Mononuclear cell (primary cell): ENCODE data around the gene B4GALT6. TPM values are rescaled to one million over a fixed set of nuclear protein-coding genes. Genes with fewer than 3 reads are reported as not detected.
A peak's percentile ranks its signal among the peaks of the same experiment; 100 is the strongest.
"Not testable (repeated sequence)": the region's sequence is repeated elsewhere in the genome, so short reads cannot be mapped to it uniquely, and the experiment has no call there.

Source experiments
- H3K27me3 ChIP-seq: 2 replicates; pipeline ENCODE4 v1.6.0; 2011; ENCODE audit warnings: low read length, control low read depth; ENCODE audit not compliant: insufficient read depth
- H3K4me1 ChIP-seq: 2 replicates; pipeline ENCODE4 v1.5.1; 2011; ENCODE audit warnings: mild to moderate bottlenecking, low read length, control low read depth; ENCODE audit not compliant: insufficient read depth
- H3K4me3 ChIP-seq: 2 replicates; pipeline ENCODE4 v1.5.1; 2011; ENCODE audit warnings: mild to moderate bottlenecking, low read length, moderate library complexity
- H3K9me3 ChIP-seq: 2 replicates; pipeline ENCODE4 v1.5.1; 2011; ENCODE audit warnings: low read depth, mild to moderate bottlenecking, control low read depth, low read length
- total RNA-seq: library from RNA; depleted of rRNA; stranded (reverse); fragments of >200 nt; gene quantifications from one replicate; pipeline ENCODE4 v1.2.3, GENCODE V29; 2012

The B4GALT6 gene
- 1.0 TPM for total RNA-seq

- Histone ChIP-seq H3K9me3 (no peaks in the 10 kb centered on the region), H3K4me1 (peaks cover 18% of the 10 kb centered on the region), H3K4me3 (peak within 1 kb of the TSS; percentile 45), H3K27me3 (peaks cover 17% of the 10 kb centered on the region)
Observed at GRCh38 chr18:31684279-31685096, at the start of gene B4GALT6. B4GALT6 (minus strand) TSS chr18:31684581; CDS start chr18:31684426, 155 bp downstream.

GRCh38 chr18:31731628-31732027, 47.2 kb upstream of the B4GALT6 start:
- H3K4me1 ChIP-seq: no peaks in the 10 kb centered on the region
- no peaks in the 10 kb centered on the region for H3K9me3 ChIP-seq
- H3K27me3 ChIP-seq: no peaks in the 10 kb centered on the region
- H3K4me3 ChIP-seq: no peak overlapping the region

GRCh38 chr18:31729196-31729595, 44.8 kb upstream of the B4GALT6 start:
- H3K9me3 ChIP-seq, H3K27me3 ChIP-seq, H3K4me3 ChIP-seq, H3K4me1 ChIP-seq: not testable (repeated sequence)

GRCh38 chr18:31723990-31724711, 39.8 kb upstream of the B4GALT6 start:
- Histone ChIP-seq H3K27me3 (peaks cover 17% of the 10 kb centered on the region), H3K4me1 (peaks cover 7% of the 10 kb centered on the region), H3K4me3 (no peak overlapping the region), H3K9me3 (no peaks in the 10 kb centered on the region)

- H3K27me3 ChIP-seq: peaks cover 17% of the 10 kb centered on the region
- no peak overlapping the region for H3K4me3 ChIP-seq
- H3K4me1 ChIP-seq: peaks cover 7% of the 10 kb centered on the region
- no peaks in the 10 kb centered on the region for H3K9me3 ChIP-seq
Observed at GRCh38 chr18:31723639-31723989, 39.2 kb upstream of the B4GALT6 start.

- Histone ChIP-seq H3K4me1 (peaks cover 7% of the 10 kb centered on the region), H3K4me3 (no peak overlapping the region), H3K9me3 (no peaks in the 10 kb centered on the region), H3K27me3 (peaks cover 17% of the 10 kb centered on the region)
Observed at GRCh38 chr18:31722369-31722957, 38.1 kb upstream of the B4GALT6 start.

- Histone ChIP-seq H3K27me3 (peaks cover 17% of the 10 kb centered on the region), H3K9me3 (no peaks in the 10 kb centered on the region), H3K4me1 (peaks cover 7% of the 10 kb centered on the region), H3K4me3 (no peak overlapping the region)
Observed at GRCh38 chr18:31721601-31722000, 37.2 kb upstream of the B4GALT6 start.

- Histone ChIP-seq H3K9me3 (no peaks in the 10 kb centered on the region), H3K27me3 (peaks cover 17% of the 10 kb centered on the region), H3K4me3 (no peak overlapping the region), H3K4me1 (peaks cover 7% of the 10 kb centered on the region)
Observed at GRCh38 chr18:31720867-31721266, 36.5 kb upstream of the B4GALT6 start.

GRCh38 chr18:31719363-31720006, 35.1 kb upstream of the B4GALT6 start:
- peaks cover 13% of the 10 kb centered on the region for H3K27me3 ChIP-seq
- H3K9me3 ChIP-seq: no peaks in the 10 kb centered on the region
- H3K4me3 ChIP-seq: no peak overlapping the region
- H3K4me1 ChIP-seq: peaks cover 4% of the 10 kb centered on the region

GRCh38 chr18:31718386-31718785, 34.0 kb upstream of the B4GALT6 start:
- H3K4me1 ChIP-seq: no peaks in the 10 kb centered on the region
- no peaks in the 10 kb centered on the region for H3K9me3 ChIP-seq
- peaks cover 4% of the 10 kb centered on the region for H3K27me3 ChIP-seq
- no peak overlapping the region for H3K4me3 ChIP-seq

GRCh38 chr18:31716362-31716761, 32.0 kb upstream of the B4GALT6 start:
- H3K4me3 ChIP-seq: no peak overlapping the region
- H3K9me3 ChIP-seq: no peaks in the 10 kb centered on the region
- H3K4me1 ChIP-seq: no peaks in the 10 kb centered on the region
- no peaks in the 10 kb centered on the region for H3K27me3 ChIP-seq

GRCh38 chr18:31711365-31712172, 27.2 kb upstream of the B4GALT6 start:
- Histone ChIP-seq H3K27me3 (no peaks in the 10 kb centered on the region), H3K4me1 (no peaks in the 10 kb centered on the region), H3K9me3 (no peaks in the 10 kb centered on the region), H3K4me3 (no peak overlapping the region)

- Histone ChIP-seq H3K4me1 (no peaks in the 10 kb centered on the region), H3K27me3 (no peaks in the 10 kb centered on the region), H3K9me3 (no peaks in the 10 kb centered on the region), H3K4me3 (no peak overlapping the region)
Observed at GRCh38 chr18:31710826-31711225, 26.4 kb upstream of the B4GALT6 start.

GRCh38 chr18:31707815-31708214, 23.4 kb upstream of the B4GALT6 start:
- H3K27me3 ChIP-seq: no peaks in the 10 kb centered on the region
- no peaks in the 10 kb centered on the region for H3K4me1 ChIP-seq

More at GRCh38 chr18:31707815-31708214, 23.4 kb upstream of the B4GALT6 start:
- Histone ChIP-seq H3K9me3 (no peaks in the 10 kb centered on the region), H3K4me3 (no peak overlapping the region)
